Activated T-cell treated with anti-CD3 and anti-CD28 coated beads for 24 hours (primary cell): ENCODE results near the gene ALKAL2.

Experiments used
- DNase-seq: peaks from one replicate; pipeline ENCODE4 v3.0.0-alpha.2; 2020; ENCODE audit warnings: low read depth

ALKAL2 gene

DNA sequence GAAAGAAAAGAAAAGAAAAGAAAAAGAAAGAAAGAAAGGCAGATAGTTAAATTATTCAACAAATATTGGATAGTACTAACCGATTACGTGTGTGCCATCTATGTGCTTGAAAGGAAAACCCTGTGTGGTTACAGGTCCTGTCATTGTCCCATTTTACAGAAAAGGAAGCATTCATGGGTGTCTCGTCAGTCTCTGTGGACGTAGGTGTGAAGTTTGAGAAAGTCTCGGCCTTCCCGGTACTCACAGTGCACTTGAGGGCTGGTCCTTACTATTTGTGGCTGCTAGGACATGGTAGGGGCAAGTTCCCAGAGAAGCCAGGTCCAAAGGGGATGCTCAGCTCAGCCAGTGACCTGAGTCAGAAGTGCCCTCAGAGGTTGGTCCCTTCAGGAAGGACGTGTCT lies 43.3 kb downstream of the ALKAL2 start:
- no peak for DNase-seq

DNA sequence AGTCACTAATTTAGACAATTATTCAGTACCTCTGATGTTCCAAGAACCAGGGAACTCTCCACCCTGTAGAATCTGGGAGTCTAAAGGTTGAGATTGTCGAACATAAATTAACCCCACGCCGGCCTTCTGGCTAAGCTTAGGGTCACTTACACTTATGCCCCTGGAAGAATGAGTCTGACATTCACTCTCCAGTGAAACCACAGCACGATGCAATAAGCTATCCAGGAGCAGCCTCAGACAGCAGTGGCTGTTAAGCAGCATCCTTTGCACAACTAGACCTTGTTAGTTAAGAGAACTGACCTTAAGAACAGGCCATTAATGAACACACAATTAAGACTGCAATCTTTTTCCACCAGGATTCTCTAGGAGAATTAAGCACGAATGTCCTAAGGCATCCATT lies 49.0 kb downstream of the ALKAL2 start:
- DNase-seq, result no peak

DNA sequence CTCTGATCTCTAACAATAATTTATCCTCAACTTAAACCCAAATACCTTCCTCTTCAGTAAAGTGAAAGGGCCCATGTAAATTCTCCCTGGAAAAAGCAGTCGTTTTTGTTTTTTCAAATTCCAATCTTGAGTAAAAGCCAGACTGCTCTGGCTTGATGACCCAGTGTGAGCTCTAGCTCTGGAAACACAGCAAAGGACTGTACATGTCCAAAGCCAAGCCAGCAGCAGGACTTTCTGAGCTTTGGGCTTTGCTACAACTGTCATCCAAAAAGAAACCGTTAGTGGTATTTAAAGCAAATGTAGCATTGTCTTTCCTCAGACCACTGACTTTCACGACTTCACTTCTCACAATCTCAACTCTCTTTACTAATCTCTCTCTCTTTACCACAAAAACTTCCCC lies 49.5 kb downstream of the ALKAL2 start:
- no peak for DNase-seq

DNA sequence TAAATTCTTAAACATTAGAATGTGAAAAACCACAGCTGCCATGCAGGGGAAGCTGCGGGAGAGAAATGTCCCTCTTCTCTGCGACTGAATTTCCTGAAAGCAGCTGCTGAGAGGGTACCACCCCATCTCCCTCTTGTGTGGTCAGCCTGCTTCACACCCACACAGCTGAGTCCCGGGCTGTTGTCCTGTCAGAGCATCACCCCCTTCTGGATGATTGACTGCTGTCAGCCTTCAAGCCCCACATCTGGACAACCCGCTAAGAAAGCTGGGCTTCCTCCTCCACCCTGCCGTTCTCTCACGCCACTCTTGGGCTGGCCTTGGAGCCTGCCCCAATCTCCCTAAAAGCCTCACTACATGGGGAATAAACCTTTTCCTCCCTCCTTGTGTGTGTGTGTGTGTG lies 50.0 kb downstream of the ALKAL2 start:
- no peak for DNase-seq

DNA sequence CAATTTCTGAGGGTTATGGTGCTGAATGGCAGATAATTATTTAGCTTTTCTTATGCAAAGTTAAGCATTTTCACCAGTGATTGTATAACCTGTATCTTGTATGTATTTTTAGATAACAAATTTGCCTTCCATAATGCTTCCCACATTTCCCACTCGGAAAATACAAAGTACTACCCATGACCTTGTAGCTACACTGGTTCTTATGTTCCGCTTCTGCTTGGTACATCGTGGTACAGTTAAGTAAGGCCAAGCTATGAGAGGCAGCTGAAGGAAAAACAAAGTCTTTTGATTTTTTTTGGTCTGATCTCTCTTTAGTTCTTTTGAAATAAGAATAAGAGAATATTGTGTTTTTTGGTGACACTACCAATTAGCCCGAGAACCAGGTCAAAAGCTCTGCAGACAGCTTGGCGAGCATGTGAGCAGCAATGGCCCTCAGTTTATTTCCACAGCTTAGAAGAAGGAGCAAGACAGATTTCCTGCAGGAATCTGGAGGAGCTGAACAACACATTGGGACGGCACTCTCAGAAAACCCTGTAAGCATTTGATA lies 50.8 kb downstream of the ALKAL2 start:
- DNase-seq, result no peak

DNA sequence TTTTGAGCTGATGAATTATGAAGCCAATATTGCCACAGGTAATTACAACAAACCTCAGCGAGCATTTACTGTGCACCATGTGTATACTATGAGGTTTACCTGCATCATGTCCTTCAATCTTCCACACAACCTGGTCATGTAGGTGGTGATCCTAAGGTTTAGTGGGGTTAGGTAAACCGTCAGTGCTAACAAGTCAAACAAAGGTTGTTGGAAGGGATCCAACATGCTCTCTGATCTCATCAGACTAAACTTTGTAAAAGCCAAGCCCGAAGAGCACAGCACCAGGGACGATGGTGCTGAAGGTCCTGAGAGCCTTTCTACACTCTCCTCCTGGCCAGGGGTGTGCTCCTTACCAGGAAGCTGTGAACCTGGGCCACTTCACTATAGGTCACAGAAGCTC lies 53.5 kb downstream of the ALKAL2 start:
- no peak for DNase-seq

DNA sequence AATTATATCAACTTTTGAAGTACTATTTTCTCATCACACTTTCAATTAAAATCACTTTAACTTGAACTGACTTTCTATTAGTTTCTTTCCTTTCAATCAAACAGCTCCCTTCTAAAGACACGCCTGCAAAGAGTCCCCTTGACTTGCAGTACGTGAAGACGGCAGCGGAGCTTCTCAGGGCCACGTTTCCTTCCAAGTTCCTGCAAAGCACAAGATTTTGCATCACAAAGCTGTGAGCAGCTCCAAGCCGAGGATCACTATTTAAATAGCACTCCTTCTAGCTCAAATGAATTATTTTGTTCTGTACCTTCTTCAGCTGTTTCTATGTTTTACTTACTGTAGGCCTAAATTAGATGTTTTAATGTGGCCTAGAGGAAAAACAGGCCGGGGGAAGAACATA lies 54.9 kb downstream of the ALKAL2 start:
- DNase-seq, result no peak

DNA sequence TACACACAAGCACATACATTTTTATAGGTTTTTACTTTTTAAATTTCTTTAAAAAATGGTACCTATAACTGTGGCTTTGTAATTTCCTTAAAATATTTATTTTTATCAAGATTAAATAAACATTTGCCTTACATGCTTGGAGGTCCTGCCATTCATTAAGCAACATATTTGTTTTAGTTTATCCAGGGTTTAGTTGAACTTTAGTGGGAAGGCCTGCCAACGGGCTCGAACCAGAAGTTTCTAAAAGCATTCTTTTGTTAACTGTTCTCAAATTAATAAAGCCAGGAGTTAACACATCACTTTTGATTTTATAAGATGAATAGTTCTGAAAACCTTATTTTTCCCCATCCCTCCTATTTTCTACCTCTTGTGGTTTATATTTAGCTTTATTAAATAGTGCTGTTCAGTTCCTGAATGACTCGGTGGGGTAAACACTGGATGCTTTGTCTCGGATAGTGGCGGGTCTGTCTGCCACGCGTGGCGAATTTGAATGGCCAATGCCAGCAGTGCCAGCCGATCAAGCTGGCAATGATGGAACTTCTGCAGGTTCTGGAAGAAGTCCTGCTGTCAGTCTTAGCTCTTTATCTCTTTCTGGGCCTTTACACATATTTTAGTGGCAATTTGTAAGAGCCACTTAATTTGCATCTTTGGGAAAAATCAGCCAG lies 56.2 kb downstream of the ALKAL2 start:
- DNase-seq, result no peak
